Measurements from ENCODE around the gene SFMBT1. TPM values are rescaled to one million over a fixed set of nuclear protein-coding genes. Genes with fewer than 3 reads are reported as not detected.

The SFMBT1 gene
- polyA plus RNA-seq, 1 of the 3 experiments (the other 2 are of a cell fraction) = 0.72 TPM

- TF ChIP-seq IRF3 (IDR thresholded peaks at IDR 0.05; ENCODE audit: low read depth, low read length) (no peak), PBX3 (IDR thresholded peaks at IDR 0.05) (no peak), YY1 (IDR thresholded peaks at IDR 0.05; ENCODE audit: low read depth) (no peak), RFX5 (IDR thresholded peaks at IDR 0.05; ENCODE audit: low read length) (no peak), MEF2A (IDR thresholded peaks at IDR 0.05; ENCODE audit: borderline replicate concordance, low read depth) (no peak), TAF1 (IDR thresholded peaks at IDR 0.05; ENCODE audit: borderline replicate concordance, low read depth, low read length) (no peak)
These were observed 83.7 kb downstream of the SFMBT1 start (continued) for GRCh38 chr3:52962160-52962559.

- no peak overlapping the region for H3K4me3 ChIP-seq (ENCODE audit: low read depth in 2 of 2, low read length in 1 of 2)
- no peaks in the 10 kb centered on the region for H3K27me3 ChIP-seq (ENCODE audit: insufficient read depth)
- H3K4me2 ChIP-seq = no peak overlapping the region
- no peak overlapping the region for H2AFZ ChIP-seq (ENCODE audit: low read depth)
- no peak for TF ChIP-seq ZBTB33 (IDR thresholded peaks at IDR 0.05; ENCODE audit: borderline replicate concordance, low read depth)
- no peak for TF ChIP-seq USF2 (IDR thresholded peaks at IDR 0.05; ENCODE audit: borderline replicate concordance, low read depth, low read length)
- no peak for TF ChIP-seq FOXM1 (IDR thresholded peaks at IDR 0.05; ENCODE audit: low read depth)
- no peak for TF ChIP-seq TEAD4 (IDR thresholded peaks at IDR 0.05; ENCODE audit: borderline replicate concordance, insufficient read depth)
- TF ChIP-seq EP300 (IDR thresholded peaks at IDR 0.05; ENCODE audit: borderline replicate concordance in 1 of 2, low read depth in 1 of 2, low read length in 1 of 2) = no peak
- TF ChIP-seq NRF1 (IDR thresholded peaks at IDR 0.05; ENCODE audit: low read depth, low read length) = no peak
- TF ChIP-seq RFX5 (IDR thresholded peaks at IDR 0.05; ENCODE audit: low read length) = no peak
- no peak for TF ChIP-seq SIN3A (IDR thresholded peaks at IDR 0.05; ENCODE audit: borderline replicate concordance, low read depth, low read length)
- no peak for TF ChIP-seq YY1 (IDR thresholded peaks at IDR 0.05; ENCODE audit: low read depth)
- no peak for TF ChIP-seq CHD2 (IDR thresholded peaks at IDR 0.05; ENCODE audit: low read length, partially characterized antibody)
- no peak for TF ChIP-seq MXI1 (IDR thresholded peaks at IDR 0.05; ENCODE audit: low read depth, low read length)
- no peak for TF ChIP-seq GABPA (IDR thresholded peaks at IDR 0.05; ENCODE audit: low read depth)
- no peak for TF ChIP-seq CTCF (IDR thresholded peaks at IDR 0.05)
- no peak for TF ChIP-seq NFIC (IDR thresholded peaks at IDR 0.05; ENCODE audit: borderline replicate concordance)
- TF ChIP-seq REST (IDR thresholded peaks at IDR 0.05; ENCODE audit: low read depth, low read length) = no peak
- no peak for TF ChIP-seq SMC3 (IDR thresholded peaks at IDR 0.05; ENCODE audit: low read depth, low read length)
- TF ChIP-seq ELF1 (IDR thresholded peaks at IDR 0.05) = no peak
- ChIA-PET CTCF (no interaction called here), POLR2A (no interaction called here)
- H4K20me1 ChIP-seq (ENCODE audit: insufficient read depth) = no peaks in the 10 kb centered on the region
- no peak overlapping the region for H3K27ac ChIP-seq (ENCODE audit: low read depth in 2 of 2, low read length in 1 of 2)
- H3K9ac ChIP-seq = no peak overlapping the region
- no peaks in the 10 kb centered on the region for H3K4me1 ChIP-seq (ENCODE audit: control insufficient read depth in 1 of 2, insufficient read depth in 2 of 2, low read depth in 1 of 2, low read length in 1 of 2)
- WGBS (ENCODE audit: low lambda C conversion rate) = 91% methylated on average over 2 of the region's 2 CpGs
- peaks cover 0 to 4% of the 10 kb centered on the region in 2 experiments for H3K36me3 ChIP-seq (replicated peaks in 1 of 2; ENCODE audit: control insufficient read depth in 1 of 2, insufficient read depth in 2 of 2, low read length in 1 of 2)
- no peaks in the 10 kb centered on the region for H3K9me2 ChIP-seq
- H3K79me2 ChIP-seq (ENCODE audit: insufficient read depth) = no peaks in the 10 kb centered on the region
- no peaks in the 10 kb centered on the region for H3F3A ChIP-seq (replicated peaks; ENCODE audit: insufficient read depth)
- no peaks in the 10 kb centered on the region for H3K9me3 ChIP-seq
- no peak for DNase-seq
These were observed 86.1 kb downstream of the SFMBT1 start for GRCh38 chr3:52959773-52960172.
